B cell (primary cell): Measurements from ENCODE around the gene LCN12.

Experiments
- EZH2 ChIP-seq: IDR thresholded peaks from 2 replicates; pipeline ENCODE4 v1.6.1; 2012; ENCODE audit warnings: borderline replicate concordance, low read depth, mild to moderate bottlenecking, moderate library complexity, low read length; ENCODE audit not compliant: insufficient read depth, poor library complexity, severe bottlenecking
- TF ChIP-seq, protein P1 (sequence below): fragments of 200-600 bp; IDR thresholded peaks from one replicate; pipeline ENCODE4 v1.8.0; 2022; ENCODE audit warnings: antibody characterized with exemption, mild to moderate bottlenecking

DNA sequence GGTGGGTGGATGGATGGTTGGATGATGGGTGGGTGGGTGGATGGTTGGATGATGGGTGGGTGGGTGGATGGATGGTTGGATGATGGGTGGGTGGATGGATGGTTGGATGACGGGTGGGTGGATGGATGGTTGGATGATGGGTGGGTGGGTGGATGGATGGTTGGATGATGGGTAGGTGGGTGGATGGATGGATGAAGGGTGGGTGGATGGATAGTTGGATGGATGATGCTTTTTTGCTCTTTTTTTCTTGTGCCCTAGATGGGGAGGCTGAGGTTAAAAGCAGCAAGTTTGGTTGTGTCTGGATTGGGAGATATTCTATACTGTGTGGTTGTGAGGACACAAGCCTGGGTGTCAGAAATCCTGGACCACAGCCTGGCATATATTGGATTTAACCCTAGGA lies 5.4 kb downstream of the LCN12 start:
- TF ChIP-seq, protein P1, sequence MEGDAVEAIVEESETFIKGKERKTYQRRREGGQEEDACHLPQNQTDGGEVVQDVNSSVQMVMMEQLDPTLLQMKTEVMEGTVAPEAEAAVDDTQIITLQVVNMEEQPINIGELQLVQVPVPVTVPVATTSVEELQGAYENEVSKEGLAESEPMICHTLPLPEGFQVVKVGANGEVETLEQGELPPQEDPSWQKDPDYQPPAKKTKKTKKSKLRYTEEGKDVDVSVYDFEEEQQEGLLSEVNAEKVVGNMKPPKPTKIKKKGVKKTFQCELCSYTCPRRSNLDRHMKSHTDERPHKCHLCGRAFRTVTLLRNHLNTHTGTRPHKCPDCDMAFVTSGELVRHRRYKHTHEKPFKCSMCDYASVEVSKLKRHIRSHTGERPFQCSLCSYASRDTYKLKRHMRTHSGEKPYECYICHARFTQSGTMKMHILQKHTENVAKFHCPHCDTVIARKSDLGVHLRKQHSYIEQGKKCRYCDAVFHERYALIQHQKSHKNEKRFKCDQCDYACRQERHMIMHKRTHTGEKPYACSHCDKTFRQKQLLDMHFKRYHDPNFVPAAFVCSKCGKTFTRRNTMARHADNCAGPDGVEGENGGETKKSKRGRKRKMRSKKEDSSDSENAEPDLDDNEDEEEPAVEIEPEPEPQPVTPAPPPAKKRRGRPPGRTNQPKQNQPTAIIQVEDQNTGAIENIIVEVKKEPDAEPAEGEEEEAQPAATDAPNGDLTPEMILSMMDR, result no peak
- no peak for TF ChIP-seq EZH2
